Dedifferentiated amniotic fluid mesenchymal stem cell (primary cell): Measurements from ENCODE around the gene ANKRD36C.
A peak's percentile ranks its signal among the peaks of the same experiment; 100 is the strongest.
"Not testable (repeated sequence)": the region's sequence is repeated elsewhere in the genome, so short reads cannot be mapped to it uniquely, and the experiment has no call there.

Experiments
- DNase-seq: peaks from one replicate; pipeline ENCODE4 v3.0.0-alpha.2; 2016; ENCODE audit errors: extremely low spot score

ANKRD36C gene

DNA sequence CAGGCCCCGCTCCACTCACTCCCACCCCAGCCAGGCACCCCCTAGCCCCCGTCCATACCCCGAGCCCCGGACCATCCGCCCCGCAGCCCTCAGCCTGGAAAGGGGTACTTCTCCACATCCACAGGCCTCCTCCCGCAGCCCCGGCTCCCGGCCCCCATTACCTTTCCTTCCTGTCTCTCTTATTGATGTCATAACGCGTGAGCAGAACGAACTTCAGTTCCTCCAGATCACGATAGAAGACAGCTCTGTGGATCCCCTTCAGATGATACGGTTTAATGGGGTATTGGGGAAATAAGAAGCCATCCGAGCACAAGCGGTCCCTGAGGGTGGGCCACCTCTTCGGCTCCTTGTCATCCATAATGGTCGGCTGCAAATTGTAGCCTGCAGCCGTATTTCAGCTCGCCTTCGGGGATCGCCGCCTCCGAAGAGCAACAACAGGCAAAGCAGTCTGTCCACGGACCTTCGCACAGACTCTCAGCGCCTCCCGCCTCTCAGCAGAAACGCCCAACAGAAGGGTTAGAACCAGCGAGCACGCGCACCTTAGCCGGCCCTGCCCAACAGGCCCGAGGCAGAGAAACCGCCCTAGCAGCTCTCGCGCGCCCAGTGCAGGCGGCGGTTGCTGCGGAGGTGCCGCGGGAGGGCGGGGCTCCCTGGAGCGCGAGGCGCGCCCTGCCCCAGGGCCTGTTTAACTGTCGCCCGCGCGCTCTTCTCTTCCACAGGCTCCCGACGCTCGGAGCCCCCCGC, at the start of gene ANKRD36C:
Gene ANKRD36C (minus strand): TSS at position 474 of the 744 bp plus-strand sequence. CDS start 116 bp downstream, at position 358.
- not testable (repeated sequence) for DNase-seq

- not testable (repeated sequence) for DNase-seq
These were observed 43.9 kb upstream of the ANKRD36C start for GRCh38 chr2:96035554-96035953.

DNA sequence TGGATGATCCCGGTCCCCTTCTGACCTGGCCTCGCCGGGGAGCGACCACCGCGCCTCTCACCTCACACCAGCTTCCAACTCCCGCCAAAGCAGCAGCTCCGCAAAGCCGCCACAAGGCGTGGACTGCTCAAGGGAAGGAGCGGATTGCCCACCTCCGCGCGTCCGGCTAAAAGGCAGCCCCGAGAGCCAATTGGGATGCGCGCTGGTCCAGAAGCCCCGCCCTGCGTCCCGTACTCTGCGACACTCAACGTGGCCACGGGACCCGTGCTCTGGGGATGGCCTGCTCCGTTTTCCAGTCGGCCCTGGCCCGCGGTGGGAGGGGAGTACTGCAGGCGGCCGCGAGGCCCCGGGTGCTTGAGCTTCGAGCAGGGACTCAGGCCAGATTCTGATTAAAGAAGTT, 43.2 kb upstream of the ANKRD36C start, which contains the start of gene GPAT2:
Gene GPAT2 (minus strand): TSS at position 125 of the 400 bp plus-strand sequence. CDS start 2,557 bp downstream, outside the sequence.
- not testable (repeated sequence) for DNase-seq

DNA sequence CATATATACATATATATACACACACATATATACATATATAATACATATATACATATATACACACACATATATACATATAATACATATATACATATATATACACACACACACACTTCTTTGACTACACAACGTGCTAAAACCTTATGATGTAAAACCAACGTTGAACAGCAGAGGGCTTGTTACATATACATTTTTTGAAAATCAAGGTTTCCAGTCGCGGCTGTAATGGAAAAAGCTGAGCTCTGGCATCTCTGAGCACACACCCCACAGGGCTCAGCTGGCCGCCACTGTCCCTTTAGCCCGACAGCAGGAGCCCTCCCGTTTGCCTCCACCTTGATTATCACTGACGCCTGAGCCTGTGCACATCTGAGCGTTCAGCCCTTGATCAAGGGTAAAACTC, 42.4 kb upstream of the ANKRD36C start:
- not testable (repeated sequence) for DNase-seq

- DNase-seq, result not testable (repeated sequence)
These were observed 36.2 kb upstream of the ANKRD36C start for GRCh38 chr2:96027725-96028325.

- not testable (repeated sequence) for DNase-seq
These were observed 34.1 kb upstream of the ANKRD36C start for GRCh38 chr2:96025755-96026154.

GRCh38 chr2:96025194-96025492, 33.5 kb upstream of the ANKRD36C start:
- no peak for DNase-seq

DNA sequence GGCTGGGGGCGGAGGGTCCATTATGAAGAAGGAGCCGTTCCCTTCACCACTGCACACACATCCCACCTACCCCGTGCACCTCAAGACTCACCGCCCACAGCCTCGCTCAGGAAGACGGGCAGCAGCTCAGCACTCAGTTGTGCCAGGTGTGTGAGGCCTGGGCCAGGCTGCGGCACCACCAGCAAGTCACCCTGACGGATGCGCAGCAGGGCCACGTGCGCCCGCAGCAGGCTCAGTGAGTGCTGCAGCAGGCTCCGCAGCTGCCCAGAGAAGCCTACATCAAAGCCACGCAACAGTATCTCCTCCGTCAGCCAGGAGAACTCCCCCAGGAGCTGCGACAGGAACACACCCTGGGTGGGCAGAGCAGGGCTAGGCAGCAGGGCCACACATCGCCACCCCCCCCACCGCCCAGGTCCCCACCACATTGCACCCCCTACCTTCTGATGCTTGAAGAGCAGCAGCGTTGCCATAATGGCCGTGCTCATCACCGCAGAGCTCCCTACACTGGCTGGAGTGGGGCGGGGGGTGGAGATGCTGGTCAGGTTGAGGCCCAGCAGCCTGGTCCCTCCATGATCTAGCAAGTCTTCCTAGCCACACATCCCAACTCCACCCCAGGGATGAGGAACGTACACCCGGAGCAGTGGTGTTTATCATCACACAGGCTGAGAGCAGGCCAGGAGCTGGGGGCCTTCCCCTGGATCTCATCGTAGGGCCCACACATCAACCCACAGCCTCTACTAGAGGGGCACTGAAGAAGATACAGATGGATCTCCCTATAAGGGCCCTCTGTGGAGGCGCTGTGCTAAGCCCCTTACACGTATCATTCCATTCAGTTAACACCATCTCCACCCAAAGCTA, 32.9 kb upstream of the ANKRD36C start:
- DNase-seq, result no peak

DNA sequence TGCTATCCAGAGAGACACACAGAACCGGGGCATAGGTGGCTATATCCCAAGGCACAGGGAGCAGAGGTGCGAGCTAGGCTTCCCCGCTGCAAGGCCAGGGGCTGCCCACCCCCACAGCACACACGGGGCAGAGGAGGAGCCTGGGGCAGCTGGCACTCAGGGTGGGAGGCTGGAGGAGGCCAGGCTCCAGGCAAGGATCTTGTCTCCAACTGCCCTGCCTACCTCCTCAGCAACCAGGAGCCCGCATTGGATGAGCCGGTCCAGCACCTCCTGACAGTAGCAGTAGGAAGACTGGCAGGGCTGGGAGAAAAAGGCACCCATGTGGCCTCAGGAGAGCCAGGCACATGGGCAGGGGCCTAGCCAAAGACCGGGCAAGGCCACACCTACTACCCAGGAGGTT, 32.1 kb upstream of the ANKRD36C start:
- not testable (repeated sequence) for DNase-seq

- DNase-seq, result peak; percentile 71
These were observed 31.2 kb upstream of the ANKRD36C start for GRCh38 chr2:96022701-96023447.

DNA sequence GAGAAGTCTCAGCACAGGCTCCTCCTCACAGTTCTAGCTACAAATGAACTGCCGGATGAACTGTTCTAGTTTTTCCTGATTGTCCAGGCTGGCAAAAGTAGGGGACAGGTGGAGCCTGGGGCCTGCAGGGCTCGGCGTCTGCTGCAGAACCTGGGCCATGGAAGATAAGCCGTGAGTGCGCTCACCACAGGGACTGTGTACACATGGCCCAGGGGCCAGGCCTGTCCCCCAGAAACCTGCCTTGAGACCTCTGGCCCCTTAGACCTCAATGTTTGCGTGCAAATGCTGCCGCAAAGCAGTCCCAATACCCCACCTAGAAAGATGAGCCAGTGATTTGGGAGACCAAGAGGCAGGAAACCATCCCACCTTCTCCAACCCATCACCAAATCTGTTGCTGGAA, 30.5 kb upstream of the ANKRD36C start:
- DNase-seq, result peak; percentile 4

DNA sequence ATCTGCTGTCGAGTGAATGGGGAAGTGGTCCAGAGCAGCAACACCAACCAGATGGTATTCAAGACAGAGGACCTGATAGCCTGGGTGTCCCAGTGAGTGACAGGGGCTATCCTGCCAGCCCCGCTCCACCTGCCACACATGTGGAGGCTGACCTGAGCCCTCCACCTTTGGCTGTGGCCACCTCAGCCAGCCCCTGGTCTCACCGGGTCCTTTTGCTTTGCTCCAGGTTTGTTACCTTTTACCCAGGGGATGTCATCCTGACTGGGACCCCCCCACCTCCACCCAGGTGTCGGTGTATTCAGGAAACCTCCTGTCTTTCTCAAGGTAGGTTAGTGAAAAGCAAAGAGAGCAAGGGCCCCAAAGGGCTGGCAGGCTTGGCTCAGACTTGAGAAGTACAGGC, 29.5 kb upstream of the ANKRD36C start:
- DNase-seq, result peak; percentile 11

DNA sequence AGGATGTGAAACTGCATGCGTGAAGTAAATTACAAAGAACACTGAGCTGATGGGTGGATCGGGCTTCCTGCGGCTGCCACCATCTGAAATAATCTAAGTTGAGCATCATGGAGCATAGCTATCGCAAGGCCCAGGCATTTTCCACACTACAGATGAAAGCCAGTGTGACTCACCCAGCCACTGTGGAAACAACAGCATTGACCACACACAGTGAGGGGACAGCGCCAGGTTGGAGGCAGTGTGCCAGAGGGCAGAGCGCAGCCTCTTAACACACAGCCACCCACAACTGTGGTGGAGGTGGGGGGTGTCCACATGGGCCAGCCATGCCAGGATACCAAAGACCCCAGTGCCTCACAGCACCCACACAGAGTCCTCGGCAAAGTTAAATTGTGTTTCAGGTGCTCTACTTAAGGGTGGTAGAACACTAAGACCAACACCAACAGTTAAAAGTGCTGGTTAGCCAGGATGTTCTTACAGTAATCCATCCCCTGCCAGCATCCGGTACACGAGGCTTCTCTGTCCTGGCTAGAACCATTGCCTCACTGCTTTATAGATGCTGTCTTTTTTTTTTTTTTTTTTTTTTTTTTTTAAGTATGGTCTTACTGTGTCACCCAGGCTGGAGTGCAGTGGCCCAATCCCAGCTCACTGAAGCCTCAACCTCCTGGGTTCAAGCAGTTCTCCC, 28.4 kb upstream of the ANKRD36C start:
- not testable (repeated sequence) for DNase-seq

- DNase-seq, result peak; percentile 6
These were observed 24.7 kb upstream of the ANKRD36C start for GRCh38 chr2:96016321-96016720.

DNA sequence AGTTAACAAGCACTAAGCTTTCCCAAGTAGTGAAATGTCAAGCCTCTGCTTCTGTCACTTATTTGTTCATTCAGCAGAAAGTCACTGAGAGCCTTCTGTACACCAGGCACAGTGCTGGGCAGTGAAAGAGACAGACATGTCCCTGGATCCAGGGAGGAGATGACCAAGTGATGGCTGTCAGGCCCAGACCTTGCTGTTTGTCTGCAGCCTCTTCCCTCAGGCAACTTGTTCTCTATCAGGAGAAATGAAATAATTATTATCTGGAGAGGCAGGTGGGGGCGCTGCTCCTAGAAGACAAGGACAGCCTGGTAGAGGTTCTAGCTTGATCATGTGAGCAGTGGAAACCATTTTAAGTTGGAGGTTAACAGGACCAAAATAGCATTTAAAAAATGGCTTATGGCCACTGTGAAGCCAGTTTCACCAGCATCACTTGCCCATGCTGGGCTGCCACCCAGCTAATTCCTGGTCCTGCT, 21.2 kb upstream of the ANKRD36C start:
- peak; percentile 4 for DNase-seq

DNA sequence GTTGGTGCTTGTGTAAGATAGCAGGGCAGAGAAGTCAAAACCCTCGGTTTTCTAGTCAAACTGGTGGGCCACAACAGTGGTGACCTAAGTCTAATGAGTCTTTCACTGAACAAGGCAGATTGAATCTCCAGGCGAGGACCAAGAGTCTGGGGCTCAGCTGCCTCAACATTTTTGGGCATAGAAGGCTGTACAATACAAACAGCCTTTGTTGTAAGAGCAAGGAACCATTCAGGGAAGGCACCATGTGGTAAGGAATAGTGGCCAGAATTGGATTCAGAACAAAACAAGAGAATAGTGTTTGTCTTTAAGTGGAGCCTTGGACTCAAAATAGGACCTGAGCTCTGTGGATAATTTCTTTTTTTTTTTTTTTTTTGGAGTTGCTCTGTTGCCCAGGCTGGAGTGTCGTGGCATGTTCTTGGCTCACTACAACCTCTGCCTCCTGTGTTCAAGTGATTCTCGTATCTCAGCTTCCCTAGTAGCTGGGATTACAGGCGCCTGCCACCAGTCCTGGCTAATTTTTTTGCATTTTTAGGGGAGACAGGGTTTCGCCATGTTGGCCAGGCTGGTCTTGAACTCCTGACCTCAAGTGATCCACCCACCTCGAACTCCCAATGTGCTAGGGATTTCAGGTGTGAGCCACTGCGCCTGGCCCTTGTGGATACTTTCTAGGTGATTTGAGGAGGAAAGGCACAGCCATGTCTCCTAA, 20.6 kb upstream of the ANKRD36C start:
- peak; percentile 9 for DNase-seq

GRCh38 chr2:96011129-96011455, 19.5 kb upstream of the ANKRD36C start:
- peak; percentile 14 for DNase-seq

GRCh38 chr2:96010320-96011128, 18.9 kb upstream of the ANKRD36C start:
- DNase-seq, result peak; percentile 68

DNA sequence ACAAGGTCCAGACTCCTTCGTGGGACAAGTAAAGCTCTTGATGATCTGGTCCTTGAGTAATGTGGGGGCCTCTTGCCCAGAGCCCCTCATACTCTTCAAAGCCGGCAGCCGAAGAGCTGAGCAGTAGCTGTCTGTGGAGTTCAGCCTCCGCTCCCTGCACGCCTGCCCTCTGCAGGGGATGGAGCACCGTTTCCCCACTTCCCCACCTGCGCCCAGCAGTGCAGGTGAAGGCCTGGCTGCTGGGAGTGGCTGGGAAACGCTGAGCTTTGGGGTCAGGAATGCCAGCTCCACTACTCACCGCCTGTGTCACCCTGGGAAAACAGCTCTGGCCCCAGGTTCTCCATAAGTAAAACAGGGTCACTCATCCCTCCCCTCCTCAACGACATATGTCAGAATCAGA, 18.2 kb upstream of the ANKRD36C start:
- DNase-seq, result peak; percentile 4

- not testable (repeated sequence) for DNase-seq
These were observed 16.4 kb upstream of the ANKRD36C start for GRCh38 chr2:96008051-96008450.
